GM19452 (cell line): ENCODE results near the gene ZFYVE28.
"Not testable (repeated sequence)": the region's sequence is repeated elsewhere in the genome, so short reads cannot be mapped to it uniquely, and the experiment has no call there.

Experiments
- ATAC-seq: cut with Tn5 transposase; IDR thresholded peaks from one replicate; pipeline ENCODE4 v1.9.1; 2021; ENCODE audit not compliant: unreplicated experiment

ZFYVE28 gene

DNA sequence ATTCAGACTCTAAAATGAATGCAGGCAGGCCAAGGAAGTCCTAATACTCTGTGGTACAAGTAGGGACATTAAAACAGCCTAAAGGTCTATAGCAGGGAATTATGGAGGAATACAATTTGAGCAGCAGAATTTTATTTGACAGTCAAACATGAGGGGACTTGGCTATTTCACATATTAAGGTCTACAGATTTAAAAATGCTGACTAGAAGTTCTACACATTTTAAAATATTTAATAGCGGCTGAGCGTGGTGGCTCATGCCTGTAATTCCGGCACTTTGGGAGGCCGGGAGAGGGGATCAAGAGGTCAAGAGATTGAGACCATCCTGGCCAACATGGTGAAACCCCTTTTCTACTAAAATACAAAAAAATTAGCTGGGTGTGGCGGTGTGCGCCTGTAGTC is 187.4 kb downstream of the ZFYVE28 start:
- ATAC-seq, result no peak

DNA sequence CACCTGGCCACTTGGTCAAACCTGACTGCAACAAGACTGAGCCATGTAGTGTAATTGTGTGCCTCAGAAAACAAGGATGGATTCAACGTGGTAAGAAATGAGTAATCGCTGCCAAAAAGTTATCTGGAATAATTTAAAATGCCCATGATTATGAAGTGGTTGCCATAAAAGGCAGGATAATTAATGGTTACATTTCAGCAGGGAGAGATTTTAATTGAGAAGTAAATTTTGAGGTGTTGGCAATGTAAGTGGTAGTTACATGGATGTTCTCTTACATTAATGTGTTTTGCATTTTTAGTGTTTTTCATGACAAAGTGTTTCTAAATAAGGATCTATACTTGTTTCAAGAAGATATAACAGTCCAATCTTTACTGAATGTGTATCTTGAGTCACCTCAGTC is 192.2 kb downstream of the ZFYVE28 start:
- no peak for ATAC-seq

DNA sequence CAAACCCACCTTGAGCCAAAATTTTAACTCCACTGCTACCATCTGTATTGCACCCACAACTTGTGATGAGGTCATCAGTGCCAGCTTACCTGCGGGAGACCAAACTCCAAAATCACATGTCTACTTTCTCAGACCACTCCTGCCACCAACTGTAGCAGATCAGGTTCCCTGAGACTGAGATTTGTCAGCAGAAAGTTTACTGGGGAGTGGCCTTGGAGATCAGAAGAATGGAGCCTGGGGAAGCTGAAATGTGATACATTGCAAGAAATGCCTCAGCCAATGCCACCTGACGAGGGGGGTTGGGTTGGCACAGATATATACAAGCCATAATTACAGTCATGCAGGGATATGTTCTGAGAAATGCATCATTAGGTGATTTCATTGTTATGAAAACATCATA is 195.6 kb downstream of the ZFYVE28 start:
- no peak for ATAC-seq

DNA sequence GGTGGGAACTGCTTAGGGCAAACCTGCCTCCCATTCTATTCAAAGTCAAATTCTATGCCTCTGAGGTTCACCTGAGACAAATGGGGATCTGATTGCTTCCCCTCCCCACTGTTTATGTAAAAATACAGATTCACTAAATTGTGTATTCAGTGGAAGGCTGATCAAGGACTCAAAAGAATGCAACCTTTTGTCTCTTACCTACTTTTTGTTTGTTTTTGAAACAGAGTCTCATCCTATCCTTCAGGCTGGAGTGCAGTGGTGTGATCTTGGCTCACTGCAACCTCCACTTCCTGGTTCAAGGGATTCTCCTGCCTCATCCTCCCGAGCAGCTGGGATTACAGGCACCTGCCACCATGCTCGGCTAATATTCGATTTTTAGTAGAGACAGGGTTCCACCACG is 197.1 kb downstream of the ZFYVE28 start:
- not testable (repeated sequence) for ATAC-seq

DNA sequence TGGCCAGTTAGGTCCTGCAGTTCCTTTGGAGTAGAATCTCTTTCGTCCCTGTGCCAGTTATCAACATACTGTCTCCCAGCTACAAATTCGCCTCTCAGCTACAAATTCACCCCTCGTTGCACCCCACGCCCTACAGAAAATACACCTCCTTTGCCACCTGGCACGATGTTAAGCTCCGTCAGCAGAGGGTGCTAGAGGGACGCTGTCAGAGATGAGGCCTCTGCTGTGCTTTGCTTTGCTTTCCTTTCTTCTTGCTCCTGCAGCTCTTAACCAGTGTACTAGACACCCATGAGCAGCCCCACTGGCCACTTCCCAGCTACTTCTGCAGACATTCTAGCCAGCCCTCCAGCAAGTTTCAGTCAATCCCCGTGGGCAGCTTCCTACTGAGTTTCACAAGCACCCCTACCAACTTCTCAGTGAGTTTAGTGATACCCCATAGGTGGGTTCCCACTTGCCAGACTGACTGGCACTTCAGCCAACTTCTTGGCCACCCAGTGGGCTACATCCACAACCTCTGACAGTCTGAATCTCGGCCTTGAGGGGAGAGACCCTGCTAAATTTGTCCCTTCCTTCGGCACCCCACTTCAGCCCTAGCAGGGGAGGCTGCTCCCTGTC is 198.3 kb downstream of the ZFYVE28 start:
- ATAC-seq, result peak; percentile 53
